Left renal pelvis (tissue), 4 donors: Measurements from ENCODE around the gene CAMTA1. TPM values are rescaled to one million over a fixed set of nuclear protein-coding genes. Genes with fewer than 3 reads are reported as not detected.
"Not testable (repeated sequence)": the region's sequence is repeated elsewhere in the genome, so short reads cannot be mapped to it uniquely, and the experiment has no call there.

Source experiments
- DNase-seq, 4 donors: peaks; one replicate each; pipeline ENCODE4 v3.0.0-alpha.2; 2013; ENCODE audit warnings: low read depth in 4 of 4, low spot score in 3 of 4
- polyA plus RNA-seq, 4 donors: library from polyadenylated mRNA; unstranded; fragments of 120-200 nt; gene quantifications; one replicate each; pipeline ENCODE4 v1.2.1, GENCODE V29; 2013; ENCODE audit not compliant: insufficient read length in 4 of 4

The CAMTA1 gene
- polyA plus RNA-seq, 4 donors, result 50.7 to 99.9 (median 87.8) TPM

DNA sequence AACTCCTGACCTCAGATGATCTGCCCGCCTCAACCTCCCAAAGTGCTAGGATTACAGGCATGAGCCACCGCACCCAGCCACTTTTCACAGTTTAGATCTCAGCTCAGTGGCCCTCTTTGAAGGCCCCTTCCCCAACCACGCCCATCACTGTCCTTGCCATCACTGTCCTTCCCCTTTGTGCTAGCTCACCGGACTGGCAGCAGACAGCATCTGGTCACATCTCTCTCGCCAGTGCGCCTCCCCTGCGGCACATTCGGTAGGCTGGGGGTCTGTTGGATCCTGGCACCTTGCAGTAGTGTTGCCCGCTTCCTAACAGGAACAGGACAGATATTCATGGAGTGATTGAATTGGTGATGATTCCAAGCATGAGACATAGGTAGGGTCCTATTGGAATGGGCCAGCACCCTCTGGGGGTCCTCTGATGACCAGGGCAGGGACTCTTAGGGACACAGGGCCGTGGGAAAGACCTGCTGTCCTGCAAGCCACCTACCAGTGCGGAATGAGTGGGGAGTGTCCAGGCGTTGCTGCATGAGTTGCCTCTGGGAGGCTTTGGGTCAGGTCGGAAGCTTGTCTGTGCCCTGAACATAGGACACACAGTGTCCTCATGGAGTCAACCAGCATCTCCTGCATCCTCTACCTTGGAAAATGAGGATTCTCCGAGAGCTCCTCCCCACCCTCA is 807.0 kb downstream of the CAMTA1 start:
- DNase-seq, result no peak

GRCh38 chr1:7594002-7594713 is 808.9 kb downstream of the CAMTA1 start:
- no peak for DNase-seq

DNA sequence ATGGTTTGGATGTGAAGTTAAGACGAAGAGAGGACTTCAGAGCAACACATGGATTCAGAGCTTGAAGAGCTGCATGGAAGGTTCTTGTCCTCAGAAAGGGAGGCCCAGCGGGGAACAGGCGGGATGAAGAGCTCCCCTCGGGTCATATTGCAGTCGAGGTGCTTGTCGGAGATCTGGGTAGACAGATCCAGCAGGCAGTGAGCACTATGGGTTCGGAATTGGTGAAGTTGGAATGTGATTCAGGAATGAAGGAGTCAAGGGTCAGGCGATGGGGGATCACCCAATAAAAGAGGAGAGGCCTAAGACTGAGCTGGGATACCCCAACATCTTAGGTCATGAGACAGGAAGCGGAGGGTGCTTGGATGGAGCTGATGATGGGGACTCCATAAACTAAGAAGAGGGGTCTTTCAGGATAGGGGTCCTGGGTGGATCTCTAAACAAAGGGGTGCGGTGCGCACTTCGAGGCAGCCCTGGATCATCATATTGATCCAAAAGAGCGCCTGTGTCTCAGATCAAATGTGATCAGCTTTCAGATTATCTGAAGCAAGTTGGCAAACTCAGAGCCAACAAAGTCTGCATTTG is 809.6 kb downstream of the CAMTA1 start:
- DNase-seq, result no peak

GRCh38 chr1:7595336-7595735 is 810.1 kb downstream of the CAMTA1 start:
- no peak for DNase-seq

GRCh38 chr1:7596126-7596965 is 811.1 kb downstream of the CAMTA1 start:
- no peak for DNase-seq

DNA sequence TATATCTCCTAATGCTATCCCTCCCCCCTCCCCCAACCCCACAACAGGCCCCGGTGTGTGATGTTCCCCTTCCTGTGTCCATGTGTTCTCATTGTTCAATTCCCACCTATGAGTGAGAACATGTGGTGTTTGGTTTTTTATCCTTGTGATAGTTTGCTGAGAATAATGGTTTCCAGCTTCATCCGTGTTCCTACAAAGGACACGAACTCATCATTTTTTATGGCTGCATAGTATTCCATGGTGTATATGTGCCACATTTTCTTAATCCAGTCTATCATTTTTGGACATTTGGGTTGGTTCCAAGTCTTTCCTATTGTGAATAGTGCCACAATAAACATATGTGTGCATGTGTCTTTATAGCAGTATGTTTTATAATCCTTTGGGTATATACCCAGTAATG is 812.8 kb downstream of the CAMTA1 start:
- DNase-seq, result not testable (repeated sequence)

- DNase-seq, result not testable (repeated sequence)
Observed at GRCh38 chr1:7604906-7605305, 819.7 kb downstream of the CAMTA1 start.

DNA sequence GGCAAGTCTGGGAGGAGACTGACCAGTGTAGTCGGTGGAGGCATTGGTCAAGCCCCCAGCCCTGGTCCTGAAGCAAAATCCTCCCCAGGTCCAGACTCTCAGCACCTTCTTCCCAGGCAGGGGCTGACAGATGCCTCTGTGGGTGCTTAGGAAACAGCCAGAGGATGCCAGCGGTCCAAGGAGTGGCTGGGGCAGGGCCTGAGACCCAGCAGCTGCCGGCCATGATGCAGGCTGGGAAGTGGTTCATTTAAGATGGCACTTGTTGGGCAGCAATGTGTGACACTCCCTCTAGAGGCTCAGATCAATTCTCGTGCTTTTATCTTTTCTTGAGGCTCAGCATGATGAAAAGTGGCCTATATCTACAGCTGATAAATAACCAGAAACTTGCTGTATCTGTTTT is 820.8 kb downstream of the CAMTA1 start:
- no peak for DNase-seq

DNA sequence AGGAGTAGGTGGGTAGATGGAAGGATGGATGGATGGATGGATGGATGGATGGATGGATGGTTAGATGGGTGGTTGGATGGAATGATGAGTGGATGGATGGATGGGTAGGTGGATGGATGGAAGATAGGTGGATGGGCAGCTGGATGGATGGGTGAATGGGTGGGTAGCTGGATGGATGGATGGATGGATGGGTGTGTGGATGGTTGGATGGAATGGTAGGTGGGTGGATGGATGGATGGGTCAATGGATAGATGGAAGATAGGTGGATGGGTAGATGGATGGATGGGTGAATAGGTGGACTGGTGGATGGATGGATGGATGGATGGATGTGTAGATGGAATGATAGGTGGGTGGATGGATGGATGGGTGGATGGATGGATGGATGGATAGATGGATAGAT is 821.8 kb downstream of the CAMTA1 start:
- DNase-seq, result no peak

GRCh38 chr1:7608628-7609305 is 823.5 kb downstream of the CAMTA1 start:
- no peak for DNase-seq

- DNase-seq, result no peak
Observed at GRCh38 chr1:7609311-7609994, 824.2 kb downstream of the CAMTA1 start.

GRCh38 chr1:7610106-7610731 is 825.0 kb downstream of the CAMTA1 start:
- DNase-seq, result no peak

DNA sequence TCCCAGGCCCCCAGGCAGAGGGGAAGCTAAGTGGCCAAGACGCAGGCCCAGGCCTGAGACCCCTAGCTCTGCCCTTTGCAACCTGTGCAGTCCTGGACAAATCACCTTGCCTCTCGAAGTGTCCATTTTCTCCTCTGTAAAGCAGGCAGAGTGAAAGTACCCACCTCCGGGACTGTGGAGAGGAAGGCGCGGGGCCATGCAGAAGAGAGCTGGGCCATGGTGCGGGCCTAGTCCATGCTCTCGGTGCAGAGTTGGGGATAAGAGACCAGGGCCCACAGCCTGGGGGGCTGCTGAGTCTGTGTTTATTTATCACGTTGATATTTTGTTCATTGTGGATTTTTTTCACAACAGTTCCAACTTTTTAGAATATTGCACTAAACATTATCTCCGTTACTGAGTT is 825.7 kb downstream of the CAMTA1 start:
- DNase-seq, result no peak

GRCh38 chr1:7611421-7612010 is 826.3 kb downstream of the CAMTA1 start:
- no peak for DNase-seq

DNA sequence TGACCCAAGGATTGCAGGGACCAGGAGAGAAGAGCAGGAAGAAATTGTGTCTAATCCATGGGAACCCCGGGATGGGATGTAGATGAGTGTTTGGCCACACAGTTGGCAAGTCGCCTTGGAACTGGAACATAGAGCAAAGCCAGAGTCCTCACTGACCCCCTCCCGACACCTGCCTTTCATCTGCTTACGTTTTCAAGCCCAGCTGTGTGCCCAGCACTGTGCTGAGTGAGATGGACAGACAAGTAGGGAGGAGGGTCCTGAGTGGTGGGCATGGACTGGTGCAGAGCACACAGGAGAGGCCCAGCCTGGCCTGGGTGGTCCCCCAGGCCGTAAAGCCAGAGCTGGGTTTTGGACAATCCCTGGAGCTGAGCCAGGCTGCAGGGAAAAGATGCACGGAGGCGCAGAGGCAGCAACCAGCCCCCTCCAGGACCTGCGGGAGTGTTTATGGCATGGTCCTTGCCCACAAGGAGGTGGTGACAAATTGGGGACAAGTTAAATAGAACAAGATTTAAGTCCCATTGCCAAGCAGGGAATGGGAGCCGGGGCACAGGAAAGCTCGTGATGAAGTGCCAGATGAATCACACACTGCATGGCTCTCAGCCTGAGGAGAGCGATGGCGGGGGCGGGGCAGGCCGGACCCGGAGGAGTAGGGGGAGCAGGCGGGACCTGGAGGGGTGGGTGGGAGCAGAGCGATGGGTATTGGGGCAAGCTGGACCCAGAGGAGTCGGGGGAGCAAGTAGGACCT is 828.0 kb downstream of the CAMTA1 start:
- DNase-seq, result no peak

DNA sequence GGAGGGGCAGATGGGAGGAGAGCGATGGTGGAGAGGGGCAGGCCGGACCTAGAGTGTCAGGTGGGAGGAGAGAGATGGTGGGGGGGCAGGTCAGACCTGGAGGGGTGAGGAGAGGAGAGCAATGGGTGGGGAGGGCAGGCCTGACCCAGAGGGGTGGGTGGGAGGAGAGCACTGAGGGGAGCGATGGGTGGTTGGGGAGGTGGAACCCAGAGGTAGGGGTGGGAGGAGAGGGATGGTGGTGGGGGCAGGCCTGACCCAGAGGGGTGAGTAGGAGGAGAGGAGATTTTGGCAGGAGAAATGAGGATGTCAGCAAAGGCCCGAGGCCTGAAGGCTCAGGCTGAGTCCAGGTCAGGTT is 828.6 kb downstream of the CAMTA1 start:
- DNase-seq, result no peak

- DNase-seq, result no peak
Observed at GRCh38 chr1:7614576-7615074, 829.4 kb downstream of the CAMTA1 start.

- no peak for DNase-seq
Observed at GRCh38 chr1:7615138-7615537, 829.9 kb downstream of the CAMTA1 start.
